Astrocyte of the cerebellum (primary cell): ENCODE results near the gene IQSEC3.

Source experiments
- DNase-seq: peaks from one replicate; pipeline ENCODE4 v3.0.0-alpha.2; 2011; ENCODE audit warnings: low read depth
- H3K4me3 ChIP-seq: 2 replicates; pipeline ENCODE4 v1.5.1; 2011; ENCODE audit warnings: mild to moderate bottlenecking, low read depth, low read length, moderate library complexity
- CTCF ChIP-seq: IDR thresholded peaks from 2 replicates; pipeline ENCODE4 v1.5.1; 2012; ENCODE audit warnings: low read length, low read depth, moderate library complexity, mild to moderate bottlenecking; ENCODE audit errors: missing control alignments
- in situ Hi-C: cut with HindIII; loops from 2 replicates; pipeline ENCODE4 v1.10.0; 2017; ENCODE audit warnings: low sequenced_read_pairs

Gene IQSEC3

DNA sequence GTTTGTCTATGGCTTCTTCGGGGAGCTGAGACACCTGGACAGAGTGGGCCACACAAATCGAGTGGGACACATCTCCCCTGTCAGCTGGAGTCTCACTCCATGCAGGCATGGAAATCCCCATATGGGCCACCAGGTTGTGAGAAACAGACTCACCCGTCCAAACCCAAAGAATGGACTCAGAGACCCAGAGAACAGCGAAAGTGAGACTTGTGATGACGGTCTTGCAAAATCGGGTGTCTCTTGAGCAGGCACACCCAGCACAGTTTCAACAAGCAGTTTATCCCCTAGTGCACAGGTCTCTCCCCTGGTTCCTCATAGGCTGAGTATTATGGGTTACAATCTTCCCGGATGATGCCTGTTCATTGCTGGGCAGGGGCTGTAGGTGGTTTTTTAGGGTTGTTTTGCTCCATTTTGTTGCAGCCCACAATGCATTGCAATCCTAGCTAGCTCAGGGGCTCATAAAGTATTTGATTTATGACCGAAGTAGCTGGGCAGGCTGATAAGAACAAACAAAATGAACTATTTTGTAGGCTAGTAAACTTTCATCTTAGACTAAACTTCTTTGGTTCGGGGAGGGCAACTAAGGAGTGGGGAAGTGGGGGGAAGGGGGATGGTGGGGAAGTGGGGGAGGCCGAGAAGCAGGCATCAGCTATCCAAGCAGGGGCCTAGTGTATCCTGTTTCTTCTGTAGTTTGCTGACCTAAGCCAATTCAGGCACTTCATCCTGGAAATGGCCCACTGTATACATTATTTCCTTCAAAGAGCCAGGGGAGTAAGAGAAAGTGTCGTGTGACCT lies 45.3 kb downstream of the IQSEC3 start:
- no peak for DNase-seq
- TF ChIP-seq CTCF: no peak
- H3K4me3 ChIP-seq: no peak overlapping the region
- in situ Hi-C loops: loop anchor here (5.0 kb wide), 1 partner anchor 45 kb away; no protein-coding TSS in a partner anchor

DNA sequence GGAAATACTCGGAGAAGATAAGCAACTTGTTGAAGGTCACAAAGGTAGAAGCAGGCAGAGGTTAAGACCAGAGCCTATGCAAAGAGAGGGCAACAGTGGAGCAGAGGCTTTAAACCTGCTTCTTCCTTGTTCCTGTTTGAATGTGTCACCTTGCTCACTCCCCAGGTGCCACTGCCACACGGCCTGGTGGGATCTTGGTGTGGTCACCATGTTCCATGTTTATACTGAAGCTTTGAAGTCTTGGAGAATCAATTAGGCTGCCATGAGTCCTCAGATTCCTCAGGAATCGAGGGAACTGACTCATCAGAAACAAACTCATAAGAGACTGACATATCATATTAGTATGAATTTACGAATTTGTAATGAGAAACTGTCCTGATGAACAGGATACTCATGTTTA lies 46.8 kb downstream of the IQSEC3 start:
- no peak overlapping the region for H3K4me3 ChIP-seq
- in situ Hi-C loops: loop anchor here (5.0 kb wide), 1 partner anchor 44 kb away; no protein-coding TSS in a partner anchor
- TF ChIP-seq CTCF: no peak
- no peak for DNase-seq

DNA sequence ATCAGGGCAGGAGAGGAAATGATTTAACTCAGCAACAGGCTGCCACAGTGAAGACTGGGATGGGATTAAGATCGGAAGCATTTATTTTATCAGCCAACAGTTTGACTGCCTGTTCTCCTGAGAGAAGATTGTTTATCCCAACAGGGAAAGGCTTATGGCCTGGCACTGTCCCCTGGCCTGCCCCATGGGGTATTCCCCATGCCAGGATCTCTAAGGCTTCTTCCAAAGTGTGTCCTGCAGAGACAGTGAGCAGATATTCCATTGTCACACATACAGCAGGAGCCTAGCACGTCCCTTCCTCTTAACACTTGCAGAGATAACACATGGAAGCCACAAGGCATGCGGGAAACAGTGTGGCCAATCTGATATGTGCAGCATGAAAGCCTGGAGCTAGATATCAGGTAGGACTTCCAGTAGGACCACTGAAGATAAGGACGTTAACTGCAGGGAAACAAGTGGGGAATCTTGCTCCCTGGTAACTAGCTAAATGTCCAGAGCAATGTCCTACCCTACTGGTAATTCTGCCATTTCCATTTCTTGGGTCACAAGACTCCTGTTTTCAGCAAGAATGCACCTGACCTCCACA lies 48.2 kb downstream of the IQSEC3 start:
- TF ChIP-seq CTCF: no peak
- DNase-seq: no peak
- H3K4me3 ChIP-seq: no peak overlapping the region
- in situ Hi-C loops: loop anchor here (5.0 kb wide), 1 partner anchor 43 kb away; no protein-coding TSS in a partner anchor

DNA sequence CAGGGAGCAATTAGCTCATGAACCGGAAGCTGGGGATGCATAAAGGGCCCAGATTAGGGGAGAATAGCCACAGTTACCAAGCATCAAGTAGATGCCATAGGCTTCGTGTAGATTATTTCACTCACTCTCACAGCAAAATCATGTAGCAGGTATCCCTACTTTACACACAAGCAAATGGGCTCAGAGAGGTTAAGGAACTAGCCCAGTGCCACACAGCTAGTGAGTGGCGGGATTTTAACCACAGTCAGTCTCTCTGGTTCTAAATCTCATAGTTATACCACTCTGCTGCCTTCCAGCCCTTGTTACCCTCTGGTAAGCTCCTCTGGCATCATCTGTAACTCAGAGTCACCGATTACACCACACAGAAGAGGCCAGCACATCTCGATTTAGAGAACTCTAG lies 49.0 kb downstream of the IQSEC3 start:
- in situ Hi-C loops: no loop called here
- no peak for TF ChIP-seq CTCF

DNA sequence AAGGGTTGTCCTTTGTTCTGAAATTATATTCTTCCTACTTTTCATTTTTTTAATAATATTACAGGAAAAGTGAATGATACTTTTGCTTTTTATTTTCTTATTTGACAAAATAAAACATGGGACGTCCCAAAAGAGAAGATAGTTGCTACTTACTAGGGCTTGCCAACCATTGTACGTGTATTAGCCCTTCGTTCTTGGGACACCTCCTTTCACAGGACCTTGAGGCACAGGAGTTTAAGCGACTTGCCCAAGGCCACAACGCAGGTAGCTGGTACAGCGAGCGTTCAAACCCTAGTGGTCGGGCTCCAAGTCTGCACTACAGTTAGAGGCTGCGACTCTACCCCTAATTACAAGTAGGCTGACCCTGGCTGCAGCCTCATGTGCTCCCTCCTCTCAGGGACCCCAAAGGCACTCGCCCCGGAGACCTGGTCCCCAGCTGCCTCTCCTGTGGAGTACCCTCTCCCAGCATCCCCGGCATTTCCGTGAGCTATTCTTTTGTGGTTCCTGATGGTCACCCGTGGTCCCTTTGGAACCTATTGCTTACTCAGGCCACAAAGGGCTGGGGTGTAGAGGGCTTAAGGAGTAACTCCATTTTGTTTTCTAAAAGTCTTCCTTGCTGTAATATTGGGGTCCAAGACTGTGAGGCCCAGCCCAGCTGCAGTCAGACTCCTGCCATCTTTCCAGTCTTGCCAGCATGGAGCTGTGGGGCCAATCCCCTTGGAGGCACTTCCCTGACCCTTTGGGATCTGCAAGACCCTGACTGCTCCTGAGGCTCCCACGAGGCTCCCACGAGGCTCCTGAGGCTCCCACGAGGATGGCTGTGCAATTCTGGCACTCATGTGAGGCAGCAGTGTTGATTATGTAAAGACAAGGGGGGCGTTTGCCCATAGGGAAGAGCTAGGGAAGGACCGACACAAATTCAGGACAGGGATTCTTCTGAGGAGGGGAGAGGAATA lies 49.7 kb downstream of the IQSEC3 start:
- in situ Hi-C loops: no loop called here
- DNase-seq: no peak
- TF ChIP-seq CTCF: no peak
- H3K4me3 ChIP-seq: no peak overlapping the region

More for the DNA sequence above, 49.0 kb downstream of the IQSEC3 start:
- no peak overlapping the region for H3K4me3 ChIP-seq
- DNase-seq: no peak

DNA sequence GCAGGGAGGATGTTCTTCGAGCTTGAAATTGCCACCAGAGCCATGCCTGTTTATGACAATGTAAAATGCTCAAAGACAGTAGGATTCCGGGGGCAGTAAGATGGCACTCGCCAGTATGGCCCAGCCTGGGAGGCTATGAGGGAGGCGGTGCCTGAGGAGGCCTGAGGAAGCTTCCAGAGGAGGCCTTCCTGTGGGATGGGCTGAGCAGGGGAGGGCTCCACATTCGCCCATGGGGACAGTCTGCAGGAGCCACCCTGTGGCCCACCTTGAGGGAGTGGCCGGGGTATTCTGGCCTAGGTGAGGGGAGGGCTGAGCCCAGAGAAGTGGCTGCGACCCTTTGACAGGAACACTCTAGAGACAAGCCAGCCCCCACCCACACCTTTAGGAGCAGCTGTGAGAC lies 50.7 kb downstream of the IQSEC3 start:
- no peak for TF ChIP-seq CTCF
- no peak overlapping the region for H3K4me3 ChIP-seq
- no peak for DNase-seq
- in situ Hi-C loops: no loop called here
